Measurements from ENCODE around the gene SPEG.

The SPEG gene

DNA sequence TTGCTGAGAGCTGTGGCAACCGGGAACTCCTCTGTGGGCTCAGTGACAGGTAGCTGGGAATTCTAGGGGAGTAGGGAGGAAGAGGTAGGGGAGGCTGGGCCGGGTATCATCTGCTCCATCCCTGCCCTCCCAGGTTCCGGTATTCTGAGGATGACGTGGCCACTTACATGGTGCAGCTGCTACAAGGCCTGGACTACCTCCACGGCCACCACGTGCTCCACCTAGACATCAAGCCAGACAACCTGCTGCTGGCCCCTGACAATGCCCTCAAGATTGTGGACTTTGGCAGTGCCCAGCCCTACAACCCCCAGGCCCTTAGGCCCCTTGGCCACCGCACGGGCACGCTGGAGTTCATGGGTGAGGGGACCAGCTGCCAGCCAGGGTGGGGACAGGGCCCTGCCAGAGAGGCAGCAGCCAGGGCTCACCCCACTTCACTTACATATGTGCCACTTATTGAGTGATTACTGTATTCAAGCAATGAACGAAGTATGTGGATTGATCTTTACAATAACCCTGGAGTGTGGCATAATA lies 56.0 kb downstream of the SPEG start:
- DNase-seq (ENCODE audit: extremely low spot score, insufficient read length, low read depth) (no peak), FAIRE-seq (no peak)

DNA sequence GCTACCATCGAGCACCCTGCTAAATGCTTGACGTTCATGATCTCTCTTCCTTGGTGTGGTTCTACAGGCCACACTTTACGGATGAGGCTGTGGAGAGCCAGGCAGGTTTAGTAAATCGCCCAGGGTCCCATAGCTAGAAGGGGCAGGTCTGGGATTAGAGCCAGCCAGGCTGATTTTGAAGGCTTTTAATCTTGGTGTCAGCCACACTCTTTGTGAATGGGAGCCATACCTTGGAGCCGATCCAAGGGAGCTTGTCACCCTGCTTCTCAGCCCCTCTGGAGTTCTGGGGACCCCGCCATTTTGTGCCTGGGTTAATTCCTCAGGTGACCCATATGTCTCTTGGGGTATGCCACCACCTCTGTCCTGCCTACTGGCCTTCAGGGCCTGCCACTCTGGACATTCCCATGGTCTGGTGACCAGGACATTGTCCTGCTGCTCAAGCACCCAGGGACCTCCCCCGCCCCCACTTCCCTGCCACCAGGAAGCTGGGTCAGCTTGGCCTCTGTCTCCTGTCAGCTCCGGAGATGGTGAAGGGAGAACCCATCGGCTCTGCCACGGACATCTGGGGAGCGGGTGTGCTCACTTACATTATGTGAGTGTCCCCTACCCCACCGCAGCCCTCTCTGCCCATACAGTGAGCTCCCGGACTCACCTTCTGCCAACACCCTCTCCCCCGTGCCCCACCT lies 56.8 kb downstream of the SPEG start:
- FAIRE-seq (no peak), DNase-seq (ENCODE audit: extremely low spot score, insufficient read length, low read depth) (no peak)

DNA sequence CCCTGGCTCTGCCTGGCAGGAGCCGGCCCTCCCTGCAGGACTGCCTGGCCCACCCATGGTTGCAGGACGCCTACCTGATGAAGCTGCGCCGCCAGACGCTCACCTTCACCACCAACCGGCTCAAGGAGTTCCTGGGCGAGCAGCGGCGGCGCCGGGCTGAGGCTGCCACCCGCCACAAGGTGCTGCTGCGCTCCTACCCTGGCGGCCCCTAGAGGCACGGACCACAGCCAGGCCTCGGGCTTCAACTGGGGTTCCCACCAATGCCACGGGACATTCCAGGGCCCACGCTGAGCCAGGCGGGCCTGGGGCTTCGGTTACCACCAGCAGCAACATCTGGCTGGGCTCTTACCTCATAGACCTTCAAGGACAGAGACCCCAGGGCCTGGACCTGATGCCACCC lies 57.9 kb downstream of the SPEG start:
- DNase-seq (ENCODE audit: extremely low spot score, insufficient read length, low read depth) (no peak), FAIRE-seq (no peak)

DNA sequence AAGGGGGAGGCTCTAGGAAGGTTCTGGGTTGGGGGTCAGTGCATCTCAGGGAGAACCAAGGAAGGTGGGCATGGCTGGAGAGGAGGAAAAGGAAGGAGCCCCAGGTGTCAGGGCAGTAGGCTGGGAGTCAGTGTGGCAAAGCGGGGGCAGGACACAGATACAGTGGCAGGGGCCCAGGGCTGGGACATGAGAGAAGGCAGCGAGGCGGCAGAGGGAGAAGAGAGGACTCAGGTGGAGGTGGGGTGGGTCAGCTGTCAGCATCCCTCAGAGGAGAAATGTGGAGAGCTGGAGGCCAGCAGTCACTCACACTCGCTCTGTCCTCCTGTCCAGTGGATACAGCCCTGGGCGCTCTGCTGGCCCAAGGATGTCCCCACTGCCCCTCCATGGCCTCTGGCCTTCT lies 58.4 kb downstream of the SPEG start:
- no peak for FAIRE-seq

DNA sequence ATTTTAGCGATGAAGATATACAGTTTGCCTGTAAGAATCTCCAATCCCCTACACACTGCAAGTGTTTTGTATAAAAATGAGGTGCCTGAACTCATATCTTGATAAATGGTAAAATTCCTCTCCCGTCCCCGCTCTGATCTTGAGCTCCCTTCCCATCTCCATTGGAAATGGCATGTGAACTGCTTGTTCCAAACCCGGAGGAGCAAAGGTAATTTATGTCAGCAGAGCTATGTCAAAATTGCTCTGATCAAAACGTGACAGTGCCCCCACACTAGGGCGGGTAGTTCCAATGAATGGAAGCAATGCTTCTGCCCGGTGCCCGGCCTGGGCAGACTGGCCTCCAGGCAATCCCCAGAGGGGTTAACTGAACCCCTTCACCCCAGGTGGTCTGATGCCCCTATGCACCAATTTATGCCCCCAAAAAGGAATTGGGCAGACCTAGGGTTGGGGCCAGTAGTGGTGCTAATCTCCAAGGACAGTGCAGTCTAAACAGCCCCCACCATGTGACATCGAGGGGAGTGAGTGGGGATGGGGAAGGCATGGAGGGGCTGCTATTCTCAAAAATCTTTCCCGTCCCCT lies 60.4 kb downstream of the SPEG start:
- FAIRE-seq (no peak), DNase-seq (ENCODE audit: extremely low spot score, insufficient read length, low read depth) (no peak)

More for the DNA sequence above, 58.4 kb downstream of the SPEG start:
- DNase-seq (ENCODE audit: extremely low spot score, insufficient read length, low read depth) = no peak

DNA sequence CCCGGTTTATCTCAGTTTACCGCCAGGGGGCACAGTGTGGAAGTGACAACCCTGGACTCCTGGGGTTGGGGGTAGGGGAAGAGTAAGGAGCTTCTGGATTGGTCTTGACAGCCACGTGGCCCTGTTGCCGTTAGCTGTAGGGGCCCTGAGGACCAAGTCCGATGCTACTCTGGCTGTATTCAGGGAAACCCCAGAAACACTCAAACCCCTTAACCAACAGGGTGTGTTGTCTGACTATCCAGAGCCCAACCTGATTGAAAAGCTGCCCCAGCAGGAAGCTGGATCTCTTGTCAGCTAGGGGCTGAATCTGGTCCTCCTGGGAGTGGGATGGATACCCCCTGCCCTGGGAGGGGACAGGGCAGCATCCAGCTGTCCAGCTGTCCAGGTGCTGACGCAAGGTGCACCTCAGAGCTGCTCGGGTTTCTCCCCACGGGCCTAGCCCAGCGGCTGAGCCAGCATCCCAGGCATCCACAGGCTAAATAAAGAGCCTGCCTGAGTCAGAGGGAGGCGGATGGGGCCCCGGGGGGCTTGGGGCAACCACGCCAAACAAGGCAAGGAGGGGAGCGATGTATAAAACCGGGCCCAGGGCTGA lies 61.0 kb downstream of the SPEG start:
- peak; percentile 78 for FAIRE-seq

DNA sequence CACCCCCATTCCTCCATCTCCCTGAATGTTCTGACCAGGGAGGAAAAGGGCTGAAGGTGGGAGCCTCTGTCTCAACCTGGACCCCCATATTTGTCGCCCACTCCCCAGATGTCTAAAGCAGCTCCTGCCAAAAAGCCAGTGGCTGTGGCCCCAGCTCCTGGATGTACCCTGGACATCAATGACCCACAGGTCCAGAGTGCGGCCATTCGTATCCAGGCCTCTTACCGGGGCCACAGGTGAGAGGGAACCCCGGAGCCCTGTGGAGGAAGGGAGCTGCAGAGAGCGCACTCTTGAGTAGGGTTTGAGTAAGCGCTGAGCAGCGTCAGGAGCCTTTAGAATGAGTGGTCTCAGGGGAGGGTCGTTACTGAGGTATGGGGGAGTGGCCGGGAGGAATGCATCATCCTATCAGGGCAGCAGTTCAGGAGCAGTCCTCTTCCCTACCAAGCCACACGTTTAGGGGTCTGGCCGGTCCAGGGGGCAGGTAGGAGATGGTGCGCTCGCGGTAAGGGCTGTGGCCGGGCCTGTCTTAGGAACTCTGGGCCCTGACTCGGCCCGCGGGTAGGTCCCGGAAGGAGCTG lies 61.7 kb downstream of the SPEG start:
- no peak for DNase-seq (ENCODE audit: extremely low spot score, insufficient read length, low read depth)
- no peak for FAIRE-seq

More for the DNA sequence above, 61.0 kb downstream of the SPEG start:
- DNase-seq (ENCODE audit: extremely low spot score, insufficient read length, low read depth) = peak; percentile 43

DNA sequence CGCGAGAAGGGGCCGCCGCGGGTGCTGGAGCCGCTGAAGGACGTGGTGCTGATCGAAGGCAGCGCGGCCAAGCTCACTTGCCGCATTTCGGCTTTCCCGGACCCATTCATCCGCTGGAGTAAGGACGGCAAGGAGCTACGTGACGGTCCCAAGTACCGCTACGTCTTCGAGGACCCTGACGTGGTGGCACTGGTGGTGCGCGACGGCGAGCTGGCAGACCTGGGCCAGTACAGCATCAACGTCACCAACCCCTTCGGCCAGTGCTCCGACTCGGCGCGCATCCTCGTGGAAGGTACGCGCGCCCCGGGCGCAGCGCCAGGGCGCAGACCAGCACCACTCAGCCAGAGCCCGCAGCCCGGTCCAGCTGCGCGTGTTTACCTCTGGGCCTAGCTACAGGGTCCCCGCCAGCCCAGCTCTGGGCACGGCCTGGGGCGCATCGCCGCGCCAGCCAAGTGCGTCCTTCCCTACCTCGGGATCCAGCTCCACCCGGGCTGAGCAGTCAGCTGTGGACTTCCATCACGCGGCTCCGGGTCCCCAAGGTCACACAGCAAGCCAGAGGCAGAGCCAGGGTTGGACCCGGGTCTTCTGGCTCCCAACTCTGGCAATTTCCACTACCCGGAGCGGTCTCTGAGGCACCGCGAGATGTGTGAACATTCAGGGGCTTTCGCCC lies 62.3 kb downstream of the SPEG start:
- DNase-seq (ENCODE audit: extremely low spot score, insufficient read length, low read depth) (no peak), FAIRE-seq (no peak)

DNA sequence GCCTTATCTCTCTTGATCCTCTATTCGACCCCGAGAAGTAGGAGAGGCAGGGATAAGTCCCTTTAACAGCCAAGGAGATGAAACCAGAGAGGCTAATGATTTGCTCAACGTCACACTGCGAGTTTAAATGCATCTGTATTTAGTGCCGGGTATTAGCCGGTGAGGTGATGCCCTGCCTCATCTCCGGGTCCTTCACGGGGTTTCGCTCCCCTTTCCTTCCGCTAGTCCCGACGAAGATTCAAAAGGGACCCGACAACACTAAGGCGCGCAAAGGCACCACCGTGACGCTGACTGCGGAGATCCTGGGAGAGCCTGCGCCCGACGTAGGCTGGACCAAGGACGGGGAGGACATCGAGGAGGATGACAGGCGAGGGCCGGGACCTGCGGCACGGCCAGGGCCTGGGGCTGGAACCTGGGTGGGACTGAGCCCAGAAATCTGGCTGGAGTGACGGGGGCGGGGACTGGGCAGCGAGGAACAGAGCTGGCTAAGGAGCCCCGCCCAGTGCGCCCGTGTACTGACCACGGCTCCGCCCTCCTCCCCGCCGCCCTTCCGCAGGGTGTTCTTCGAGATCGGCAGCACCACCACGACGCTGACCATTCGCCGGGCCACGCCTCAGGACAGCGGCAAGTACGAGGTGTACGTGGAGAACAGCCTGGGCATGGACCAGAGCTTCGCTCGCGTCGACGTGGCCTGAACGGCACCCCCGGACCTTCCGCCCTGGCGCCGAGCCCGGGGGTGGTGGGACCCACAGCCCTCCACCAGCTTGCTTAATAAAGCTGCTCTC lies 63.0 kb downstream of the SPEG start:
- no peak for DNase-seq (ENCODE audit: extremely low spot score, insufficient read length, low read depth)
- FAIRE-seq = no peak

DNA sequence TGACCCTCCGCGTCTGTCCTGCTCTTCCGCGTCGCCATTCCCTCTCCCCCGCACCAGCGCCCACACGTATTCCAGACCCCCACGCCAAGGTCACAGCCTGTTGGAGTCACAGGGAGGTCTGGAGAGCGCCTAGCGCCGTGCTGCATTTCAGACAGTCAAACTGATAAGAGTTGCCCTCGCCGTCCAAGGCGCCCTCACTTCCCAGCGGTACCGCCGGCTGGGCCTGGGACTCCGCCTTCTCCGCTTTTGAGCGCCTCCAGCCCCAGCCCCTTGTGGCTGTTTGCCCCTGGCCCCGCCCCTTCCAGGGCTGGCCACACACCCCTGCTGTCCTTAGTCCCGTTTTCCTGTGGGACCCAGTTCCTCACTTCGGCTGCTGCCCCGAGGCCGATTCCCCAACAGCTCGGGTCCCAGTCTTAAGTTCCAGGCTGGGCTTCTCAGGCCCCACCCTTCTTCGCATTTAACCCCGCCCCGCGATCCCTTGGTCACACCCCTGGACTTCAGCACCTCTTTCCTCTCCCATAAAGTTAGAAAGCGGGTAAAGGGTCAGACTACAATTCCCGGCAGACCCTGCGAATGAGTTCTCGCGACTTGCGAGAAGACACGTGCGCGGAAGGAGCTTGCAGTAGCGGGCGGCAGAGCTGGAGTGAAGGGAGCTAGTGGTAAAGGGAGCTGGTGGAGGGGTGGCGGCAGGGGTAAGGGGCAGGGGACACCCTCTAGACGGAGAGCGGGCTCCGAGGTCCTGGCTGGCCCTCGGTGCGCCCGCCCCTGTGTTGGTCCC lies 63.8 kb downstream of the SPEG start, which contains the start of gene GMPPA:
GMPPA (plus strand) TSS at position 612 of the 778 bp plus-strand sequence. CDS start 1,085 bp downstream, outside the sequence.
- FAIRE-seq = peak; percentile 98
- DNase-seq (ENCODE audit: extremely low spot score, insufficient read length, low read depth) = peak; percentile 96

DNA sequence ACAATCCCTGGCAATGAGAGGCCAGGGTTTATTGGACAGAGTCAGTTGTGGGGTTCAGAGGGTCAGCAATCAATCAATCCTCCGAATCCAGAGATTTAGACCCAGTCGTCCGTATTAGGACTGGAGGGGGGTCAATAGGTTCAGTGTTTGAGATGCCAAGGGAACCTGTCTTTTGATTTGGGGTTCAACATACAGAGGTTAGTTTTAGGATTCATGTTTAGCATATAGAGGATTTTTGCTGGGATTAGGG lies 64.3 kb downstream of the SPEG start:
- FAIRE-seq (no peak), DNase-seq (ENCODE audit: extremely low spot score, insufficient read length, low read depth) (no peak)

DNA sequence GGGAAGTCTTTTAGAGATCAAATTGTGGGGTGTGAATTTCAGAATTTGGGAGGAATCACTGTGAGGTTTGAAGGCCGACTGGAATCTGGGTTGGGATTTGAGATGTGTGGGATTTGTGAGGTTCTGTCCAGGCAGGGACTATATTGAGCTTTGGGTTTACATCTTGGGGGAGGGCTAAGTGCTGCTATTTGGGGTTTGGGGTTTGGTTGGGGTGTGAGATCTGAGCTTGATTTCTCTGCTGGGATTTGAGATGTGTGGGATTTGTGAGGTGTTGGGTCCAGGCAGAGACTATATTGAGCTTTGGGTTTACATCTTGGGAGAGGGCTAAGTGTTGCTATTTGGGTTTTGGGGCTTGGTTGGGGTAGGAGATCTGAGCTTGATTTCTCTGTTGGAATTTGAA lies 64.9 kb downstream of the SPEG start:
- FAIRE-seq (no peak), DNase-seq (ENCODE audit: extremely low spot score, insufficient read length, low read depth) (no peak)

DNA sequence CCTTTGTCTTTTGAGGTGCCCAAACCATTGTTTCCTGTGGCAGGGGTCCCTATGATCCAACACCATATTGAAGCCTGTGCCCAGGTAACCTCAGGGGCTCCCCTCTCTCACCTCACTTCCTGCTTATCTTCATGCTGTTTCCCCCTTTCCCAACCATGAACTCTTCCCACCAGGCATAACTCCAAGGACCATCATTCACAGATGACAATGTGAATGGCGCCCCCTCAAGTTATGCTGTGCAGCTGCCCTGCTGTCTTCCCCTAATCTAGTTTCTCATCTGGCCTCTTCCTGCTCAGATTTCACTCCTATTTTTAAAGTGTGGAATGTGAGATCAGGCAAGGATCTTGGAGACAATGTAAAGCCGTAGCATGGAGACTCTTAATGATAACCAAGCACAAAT lies 65.5 kb downstream of the SPEG start:
- no peak for FAIRE-seq
- DNase-seq (ENCODE audit: extremely low spot score, insufficient read length, low read depth) = no peak

DNA sequence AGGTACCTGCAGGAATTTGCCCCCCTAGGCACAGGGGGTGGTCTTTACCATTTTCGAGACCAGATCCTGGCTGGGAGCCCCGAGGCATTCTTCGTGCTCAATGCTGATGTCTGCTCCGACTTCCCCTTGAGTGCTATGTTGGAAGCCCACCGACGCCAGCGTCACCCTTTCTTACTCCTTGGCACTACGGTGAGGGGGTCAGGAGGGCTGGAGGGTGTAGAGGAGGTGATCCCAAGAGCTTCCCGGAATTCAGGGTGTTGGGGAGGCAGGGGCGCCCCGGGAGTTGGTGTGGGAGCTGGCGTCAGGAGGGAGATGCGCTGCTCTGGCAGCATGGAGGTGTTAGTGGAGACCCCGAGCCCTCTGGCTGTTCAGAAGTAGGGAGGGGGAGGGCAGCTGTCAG lies 67.2 kb downstream of the SPEG start:
- DNase-seq (ENCODE audit: extremely low spot score, insufficient read length, low read depth) = no peak
- FAIRE-seq = no peak

DNA sequence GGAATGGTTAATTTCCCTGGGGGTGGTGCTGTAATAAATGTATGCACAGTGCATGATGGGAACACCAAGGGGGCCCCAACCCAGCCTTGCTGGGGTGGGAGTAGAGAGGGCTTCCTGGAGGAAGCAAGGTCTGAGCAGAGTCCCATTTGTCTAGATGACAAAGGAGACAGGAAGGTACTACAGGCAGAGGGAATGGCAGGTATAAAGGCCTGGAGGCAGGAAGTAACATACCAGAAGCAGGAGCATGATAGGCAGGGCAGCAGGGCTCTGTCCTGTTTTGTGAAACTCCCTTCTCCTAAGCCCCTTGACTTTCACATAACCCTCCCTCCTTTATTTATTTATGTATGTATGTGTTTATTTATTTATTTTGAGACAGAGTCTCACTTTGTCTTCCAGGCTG lies 68.0 kb downstream of the SPEG start:
- FAIRE-seq (no peak), DNase-seq (ENCODE audit: extremely low spot score, insufficient read length, low read depth) (no peak)

DNA sequence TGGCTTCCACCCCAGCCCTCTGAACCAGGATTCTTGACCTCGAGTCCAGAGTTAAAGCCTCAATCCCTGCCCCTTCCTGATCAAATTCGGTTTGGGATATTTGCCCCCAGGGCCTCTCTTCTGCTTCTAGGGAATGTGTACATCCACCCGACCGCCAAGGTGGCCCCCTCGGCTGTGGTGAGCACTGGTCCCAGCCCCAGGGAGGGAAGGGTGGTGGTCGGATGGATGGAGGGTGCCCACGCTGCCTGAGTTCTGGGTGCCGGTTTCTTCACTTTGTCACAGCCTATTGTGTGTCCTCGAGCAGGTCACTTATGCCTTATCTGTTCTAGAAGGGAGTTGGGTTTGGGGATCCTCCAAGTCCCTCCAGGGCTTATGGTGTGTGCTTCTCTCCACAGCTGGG lies 70.9 kb downstream of the SPEG start:
- DNase-seq (ENCODE audit: extremely low spot score, insufficient read length, low read depth) (no peak), FAIRE-seq (no peak)

DNA sequence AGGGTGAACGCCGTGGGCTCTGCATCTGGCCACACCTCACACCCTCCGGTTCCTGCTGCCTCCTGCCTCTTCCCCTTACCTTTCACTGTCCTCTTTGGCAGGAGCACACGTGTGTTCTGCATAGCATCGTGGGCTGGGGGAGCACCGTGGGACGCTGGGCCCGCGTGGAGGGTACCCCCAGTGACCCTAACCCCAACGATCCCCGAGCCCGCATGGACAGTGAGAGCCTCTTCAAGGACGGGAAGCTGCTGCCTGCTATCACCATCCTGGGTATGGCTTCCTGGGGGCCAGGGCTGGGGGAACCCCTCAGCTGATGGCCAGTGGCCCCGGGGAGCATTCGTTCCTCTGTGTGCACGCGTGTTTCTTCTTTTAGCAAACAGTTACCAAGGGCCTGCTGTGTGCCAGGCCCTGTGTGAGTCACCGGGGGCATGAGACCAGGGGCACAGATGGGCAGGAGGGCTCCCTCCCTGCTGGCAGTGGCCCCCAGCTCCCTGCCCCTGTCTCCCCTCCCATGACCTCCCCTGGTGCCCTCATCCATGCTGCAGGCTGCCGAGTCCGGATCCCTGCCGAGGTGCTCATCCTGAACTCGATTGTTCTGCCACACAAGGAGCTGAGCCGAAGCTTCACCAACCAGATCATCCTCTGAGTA lies 71.6 kb downstream of the SPEG start:
- DNase-seq (ENCODE audit: extremely low spot score, insufficient read length, low read depth) = no peak
- no peak for FAIRE-seq

DNA sequence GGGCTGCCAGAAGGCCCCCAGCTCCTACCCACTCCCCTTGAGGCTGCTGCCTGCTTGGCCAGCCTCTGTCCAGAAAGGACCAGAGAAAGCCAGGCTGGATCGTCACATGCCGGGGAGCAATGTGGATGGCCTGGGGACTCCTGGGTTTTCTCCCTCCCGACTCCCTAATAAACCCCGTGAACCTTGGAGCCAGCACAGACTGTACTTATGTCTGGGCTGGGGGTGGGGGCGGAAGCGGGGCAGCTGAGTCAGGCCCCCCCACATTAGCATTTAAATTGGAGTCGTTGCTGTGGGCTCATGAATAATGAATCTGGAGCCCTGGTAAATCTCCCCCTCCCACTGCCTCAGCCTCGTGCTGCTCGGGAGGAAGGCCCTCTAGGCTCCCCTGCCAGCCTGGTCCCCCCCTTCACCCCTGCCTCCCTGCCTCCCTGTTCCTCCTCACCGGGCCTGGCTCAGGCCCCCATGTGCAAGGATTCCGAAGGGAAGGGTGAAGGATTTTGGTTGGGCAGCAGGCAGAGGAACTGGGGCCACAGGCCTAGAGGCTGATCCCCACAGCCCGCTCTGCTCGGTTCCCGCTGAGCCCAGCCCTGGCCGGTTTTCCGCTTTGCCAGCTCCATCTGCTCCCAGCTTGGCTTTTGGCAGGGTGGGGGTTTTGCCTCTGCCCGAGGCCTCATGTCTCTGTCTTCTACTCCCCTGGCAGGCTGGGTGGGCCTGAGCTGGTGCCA lies 72.3 kb downstream of the SPEG start:
- DNase-seq (ENCODE audit: extremely low spot score, insufficient read length, low read depth) = no peak

More for the DNA sequence above, 72.3 kb downstream of the SPEG start:
- no peak for FAIRE-seq
